Smooth muscle cell of the brain vasculature (primary cell): ENCODE data around the gene USP6.
"Not testable (repeated sequence)": the region's sequence is repeated elsewhere in the genome, so short reads cannot be mapped to it uniquely, and the experiment has no call there.

Experiments used
- DNase-seq: peaks from one replicate; pipeline ENCODE4 v3.0.0-alpha.2; 2012; ENCODE audit warnings: low read depth, low spot score

The USP6 gene

DNA sequence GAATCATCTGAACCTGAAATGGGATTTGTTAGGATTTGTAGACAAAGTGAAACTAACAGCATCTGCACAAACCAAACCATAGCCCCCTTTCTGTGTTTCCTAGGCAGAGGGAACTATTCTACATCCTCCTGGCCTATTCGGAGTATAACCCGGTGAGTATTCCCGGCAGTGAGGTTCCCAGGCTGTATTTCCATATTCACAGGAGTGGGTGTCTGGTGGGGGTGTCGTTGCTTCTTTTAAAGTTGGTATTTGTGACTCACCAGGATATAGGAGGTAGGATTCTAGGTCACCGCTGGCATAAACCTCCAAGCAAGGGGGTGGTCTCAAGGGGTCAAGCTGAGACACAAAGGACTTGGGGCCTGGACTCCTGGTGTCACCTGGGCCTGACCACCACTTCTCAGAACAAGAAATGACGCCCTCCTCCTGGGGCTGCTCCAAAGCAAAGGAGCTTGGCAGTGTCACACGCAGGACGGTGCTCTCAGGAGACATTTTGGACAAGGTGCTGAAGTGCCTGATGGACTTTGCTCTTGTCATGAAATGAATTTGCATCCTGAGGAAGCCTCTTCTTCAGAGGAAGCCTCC is 19.4 kb downstream of the USP6 start:
- not testable (repeated sequence) for DNase-seq

DNA sequence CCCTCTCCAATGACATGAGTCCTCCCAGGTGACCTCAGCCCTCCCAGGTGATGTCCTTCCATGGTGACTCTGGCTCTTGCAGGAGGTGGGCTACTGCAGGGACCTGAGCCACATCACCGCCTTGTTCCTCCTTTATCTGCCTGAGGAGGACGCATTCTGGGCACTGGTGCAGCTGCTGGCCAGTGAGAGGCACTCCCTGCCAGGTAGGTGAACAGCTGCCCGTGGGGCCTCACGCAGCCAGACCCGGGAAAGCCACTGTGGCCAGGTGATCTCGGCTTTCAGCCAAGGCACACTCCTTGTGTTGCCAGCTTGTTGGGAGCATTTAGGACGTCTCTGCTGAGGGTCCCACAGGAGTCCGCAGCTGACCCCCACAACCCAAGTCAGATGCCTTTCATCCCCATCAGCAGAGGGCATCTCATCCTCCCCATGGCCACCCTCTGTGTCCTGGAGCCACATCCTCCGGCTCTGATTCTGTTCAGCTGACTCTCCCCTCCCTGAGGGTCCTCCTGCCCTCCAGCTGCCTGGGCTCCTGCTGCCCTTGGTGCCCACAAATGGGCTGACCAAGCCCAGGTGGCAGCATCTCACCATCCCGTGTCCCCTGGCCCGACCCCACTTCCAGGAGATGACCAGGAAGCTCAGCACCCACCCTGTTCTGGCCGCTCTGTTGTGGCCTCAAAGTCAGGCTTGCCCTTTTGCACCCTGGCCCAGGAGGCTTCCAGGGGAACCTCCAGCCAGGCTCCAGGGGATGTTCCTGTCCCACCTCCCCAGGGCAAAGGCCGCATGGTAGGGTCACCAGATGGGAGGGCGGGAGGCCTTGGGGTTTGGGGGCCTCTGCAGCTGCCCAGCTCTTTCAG is 20.1 kb downstream of the USP6 start:
- no peak for DNase-seq

DNA sequence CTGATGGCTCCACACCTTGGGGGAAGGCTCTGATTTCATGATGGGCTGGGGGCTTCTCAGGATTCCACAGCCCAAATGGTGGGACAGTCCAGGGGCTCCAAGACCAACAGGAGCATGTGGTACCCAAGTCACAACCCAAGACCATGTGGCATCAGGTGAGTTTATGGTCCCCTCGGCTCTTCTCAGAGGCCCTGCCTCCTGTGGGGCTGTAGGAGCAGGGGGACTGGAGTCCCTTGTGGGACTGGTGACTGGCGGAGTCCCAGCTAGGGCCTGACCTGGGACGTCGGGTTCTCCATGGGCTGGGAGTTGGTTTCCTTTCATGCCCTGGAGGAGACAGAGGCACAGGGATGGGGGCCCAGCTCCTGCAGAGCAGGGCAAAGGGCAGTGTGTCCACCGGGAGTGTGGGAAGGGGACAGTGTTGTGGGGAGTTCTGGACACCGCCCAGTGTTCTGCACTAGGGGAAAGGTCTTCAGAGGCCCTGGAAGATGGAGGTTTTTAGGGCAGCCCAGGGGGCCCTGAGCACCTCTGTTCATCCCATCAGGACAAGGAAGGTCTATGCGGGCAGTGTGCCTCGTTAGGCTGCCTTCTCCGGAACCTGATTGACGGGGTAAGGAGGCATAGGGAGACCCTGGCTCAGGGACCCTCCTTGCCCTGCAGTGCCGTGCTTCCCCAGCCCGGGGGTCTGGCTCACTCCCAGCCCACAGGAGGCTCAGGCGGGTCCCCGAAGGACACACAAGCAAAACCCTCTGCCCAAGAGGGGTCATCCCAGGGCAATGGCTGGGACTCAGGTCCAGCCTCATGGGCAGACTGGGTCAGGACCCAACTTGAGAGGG is 21.0 kb downstream of the USP6 start:
- not testable (repeated sequence) for DNase-seq

DNA sequence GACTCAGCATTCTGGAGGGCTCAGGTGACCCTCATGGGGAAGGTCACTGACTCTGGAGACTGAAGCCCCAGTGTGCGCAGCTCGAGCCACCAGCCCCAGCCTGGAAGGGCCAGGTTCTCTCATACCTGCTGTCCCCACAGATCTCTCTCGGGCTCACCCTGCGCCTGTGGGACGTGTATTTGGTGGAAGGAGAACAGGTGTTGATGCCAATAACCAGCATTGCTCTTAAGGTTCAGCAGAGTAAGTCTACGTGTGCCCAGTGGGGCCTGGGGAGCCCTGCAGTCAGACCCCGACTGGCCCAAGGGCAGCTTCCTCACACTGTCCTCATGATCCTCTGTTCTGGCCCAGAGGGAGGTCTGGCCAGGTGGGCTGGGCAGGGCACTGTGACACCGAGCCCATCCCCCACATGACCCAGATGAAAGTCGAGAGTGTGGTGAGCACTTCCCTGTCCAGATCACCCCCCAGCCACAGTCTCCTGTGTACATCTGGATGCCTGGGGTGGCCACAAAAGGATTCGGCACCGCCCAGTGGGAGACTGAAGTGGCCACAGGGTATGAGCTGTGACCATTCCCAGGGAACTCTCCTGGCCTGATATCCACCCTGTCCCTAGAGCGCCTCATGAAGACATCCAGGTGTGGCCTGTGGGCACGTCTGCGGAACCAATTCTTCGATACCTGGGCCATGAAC is 21.8 kb downstream of the USP6 start:
- DNase-seq, result not testable (repeated sequence)

DNA sequence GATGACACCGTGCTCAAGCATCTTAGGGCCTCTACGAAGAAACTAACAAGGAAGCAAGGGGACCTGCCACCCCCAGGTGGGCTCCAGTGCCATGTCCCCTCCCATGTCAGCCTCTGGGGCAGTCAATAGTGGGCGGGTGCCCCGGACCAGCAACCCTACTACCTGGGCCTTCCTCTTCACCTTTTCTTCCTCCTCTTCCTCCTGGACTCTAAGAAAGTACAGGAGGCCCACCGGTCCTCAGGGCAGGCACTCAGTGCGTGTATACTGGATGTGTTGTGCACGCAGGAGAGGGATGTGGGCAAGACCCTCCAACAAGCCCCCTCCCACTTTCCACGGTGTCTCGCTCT is 22.3 kb downstream of the USP6 start:
- DNase-seq, result not testable (repeated sequence)

DNA sequence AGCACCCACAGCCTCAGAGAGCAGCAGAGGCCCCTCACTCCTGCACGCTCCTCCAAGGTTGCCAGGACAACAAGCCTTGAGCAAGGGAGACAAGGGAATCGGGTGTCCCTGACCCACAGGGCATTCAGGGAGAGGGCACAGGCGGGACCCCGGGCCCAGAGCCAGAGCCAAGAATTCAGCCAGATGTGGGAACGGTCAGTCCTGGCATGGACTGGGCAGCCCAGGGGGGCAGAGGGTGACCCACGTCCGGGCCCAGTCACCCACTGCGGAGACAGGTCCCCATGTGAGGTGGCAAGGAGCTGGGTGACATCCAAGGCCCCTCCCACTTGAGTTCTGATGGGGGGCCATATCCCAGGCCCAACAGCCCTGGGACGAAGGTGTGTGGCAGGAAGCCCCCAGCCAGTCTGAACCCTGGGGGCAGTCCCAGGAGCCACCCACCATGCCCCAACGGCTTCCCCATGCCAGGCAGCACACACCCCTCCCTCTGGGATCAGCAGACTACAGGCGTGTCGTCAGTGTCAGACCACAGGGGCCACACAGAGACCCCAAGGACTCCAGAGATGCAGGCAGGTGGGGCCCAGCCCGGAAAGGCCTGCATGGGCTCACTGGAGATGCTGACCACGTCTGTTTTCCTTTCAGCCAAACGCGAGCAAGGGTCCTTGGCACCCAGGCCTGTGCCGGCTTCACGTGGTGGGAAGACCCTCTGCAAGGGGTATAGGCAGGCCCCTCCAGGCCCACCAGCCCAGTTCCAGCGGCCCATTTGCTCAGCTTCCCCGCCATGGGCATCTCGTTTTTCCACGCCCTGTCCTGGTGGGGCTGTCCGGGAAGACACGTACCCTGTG is 23.0 kb downstream of the USP6 start:
- no peak for DNase-seq

DNA sequence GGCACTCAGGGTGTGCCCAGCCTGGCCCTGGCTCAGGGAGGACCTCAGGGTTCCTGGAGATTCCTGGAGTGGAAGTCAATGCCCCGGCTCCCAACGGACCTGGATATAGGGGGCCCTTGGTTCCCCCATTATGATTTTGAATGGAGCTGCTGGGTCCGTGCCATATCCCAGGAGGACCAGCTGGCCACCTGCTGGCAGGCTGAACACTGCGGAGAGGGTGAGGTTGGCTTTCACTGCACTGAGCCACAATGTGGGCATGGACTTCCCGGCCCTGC is 23.6 kb downstream of the USP6 start:
- no peak for DNase-seq

DNA sequence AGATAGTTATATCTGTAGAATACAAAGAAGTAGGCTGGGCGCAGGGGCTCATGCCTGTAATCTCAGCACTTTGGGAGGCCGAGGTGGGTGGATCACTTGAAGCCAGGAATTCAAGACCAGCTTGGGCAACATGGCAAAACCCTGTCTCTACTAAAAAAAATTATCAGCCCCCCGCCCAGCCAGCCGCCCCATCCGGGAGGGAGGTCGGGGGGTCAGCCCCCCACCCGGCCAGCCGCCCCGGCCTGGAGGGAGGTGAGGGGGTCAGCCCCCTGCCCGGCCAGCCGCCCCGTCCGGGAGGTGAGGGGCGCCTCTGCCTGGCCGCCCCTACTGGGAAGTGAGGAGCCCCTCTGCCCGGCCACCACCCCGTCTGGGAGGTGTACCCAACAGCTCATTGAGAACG is 27.0 kb downstream of the USP6 start:
- DNase-seq, result not testable (repeated sequence)

DNA sequence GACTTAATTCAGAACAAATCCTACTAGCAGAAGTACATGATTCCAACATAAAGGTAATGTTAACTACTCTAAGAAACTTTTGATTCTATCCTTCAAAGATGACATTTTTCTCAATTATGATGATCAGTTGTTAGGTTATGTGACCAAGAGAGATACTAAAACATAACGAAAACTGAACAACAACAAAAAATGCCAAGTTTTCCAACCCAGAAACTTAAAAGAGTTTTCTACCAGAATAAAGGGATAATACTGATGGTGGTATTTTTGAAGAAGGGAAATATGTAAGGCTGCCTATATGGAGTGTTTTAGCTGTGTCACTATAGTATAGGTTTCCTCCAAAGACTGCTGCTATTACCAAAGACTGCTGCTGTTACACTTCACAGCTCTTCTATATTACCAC is 30.3 kb downstream of the USP6 start:
- DNase-seq, result not testable (repeated sequence)

DNA sequence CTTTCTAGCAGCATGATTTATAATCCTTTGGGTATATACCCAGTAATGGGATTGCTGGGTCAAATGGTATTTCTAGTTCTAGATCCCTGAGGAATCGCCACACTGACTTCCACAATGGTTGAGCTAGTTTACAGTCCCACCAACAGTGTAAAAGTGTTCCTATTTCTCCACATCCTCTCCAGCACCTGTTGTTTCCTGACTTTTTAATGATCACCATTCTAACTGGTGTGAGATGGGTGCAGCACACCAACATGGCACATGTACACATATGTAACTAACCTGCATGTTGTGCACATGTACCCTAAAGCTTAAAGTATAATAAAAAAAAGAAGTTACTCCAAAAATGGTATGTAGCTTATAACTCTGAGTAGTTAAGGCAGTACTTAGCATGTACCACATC is 44.9 kb downstream of the USP6 start:
- not testable (repeated sequence) for DNase-seq

DNA sequence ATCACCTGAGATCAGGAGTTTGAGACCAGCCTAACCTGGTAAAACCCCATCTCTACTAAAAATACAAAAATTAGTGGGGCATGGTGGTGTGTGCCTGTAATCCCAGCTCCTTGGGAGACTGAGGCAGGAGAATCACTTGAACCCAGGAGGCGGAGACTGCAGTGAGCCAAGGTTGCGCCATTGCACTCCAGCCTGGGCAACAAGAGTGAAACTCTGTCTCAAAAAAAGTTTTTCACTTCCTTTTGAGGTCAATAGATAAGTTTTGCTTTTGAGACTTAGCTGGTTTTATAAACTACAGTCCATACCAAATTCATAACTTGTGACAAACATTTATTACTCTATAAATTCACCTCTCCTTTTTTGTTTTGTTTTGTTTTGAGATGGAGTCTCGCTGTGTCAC is 46.0 kb downstream of the USP6 start:
- DNase-seq, result not testable (repeated sequence)

DNA sequence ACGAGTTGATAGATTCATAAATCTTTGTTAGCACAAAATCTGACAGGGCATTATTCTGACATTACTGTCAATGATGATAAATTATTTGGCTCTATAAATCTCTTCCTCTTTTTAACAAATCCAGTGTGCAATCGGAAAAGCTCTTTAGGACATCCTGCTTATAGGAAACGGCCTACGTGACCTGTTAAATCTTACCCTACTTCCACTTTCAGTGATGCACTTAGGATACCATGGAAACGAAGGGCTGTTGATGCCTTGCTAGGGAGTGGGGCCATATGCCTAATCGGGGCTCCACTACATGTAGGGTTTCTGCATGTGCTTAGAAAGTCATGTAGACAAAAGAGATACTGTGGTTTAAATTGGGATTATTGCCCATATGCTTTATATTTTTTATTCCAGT is 48.6 kb downstream of the USP6 start:
- no peak for DNase-seq

DNA sequence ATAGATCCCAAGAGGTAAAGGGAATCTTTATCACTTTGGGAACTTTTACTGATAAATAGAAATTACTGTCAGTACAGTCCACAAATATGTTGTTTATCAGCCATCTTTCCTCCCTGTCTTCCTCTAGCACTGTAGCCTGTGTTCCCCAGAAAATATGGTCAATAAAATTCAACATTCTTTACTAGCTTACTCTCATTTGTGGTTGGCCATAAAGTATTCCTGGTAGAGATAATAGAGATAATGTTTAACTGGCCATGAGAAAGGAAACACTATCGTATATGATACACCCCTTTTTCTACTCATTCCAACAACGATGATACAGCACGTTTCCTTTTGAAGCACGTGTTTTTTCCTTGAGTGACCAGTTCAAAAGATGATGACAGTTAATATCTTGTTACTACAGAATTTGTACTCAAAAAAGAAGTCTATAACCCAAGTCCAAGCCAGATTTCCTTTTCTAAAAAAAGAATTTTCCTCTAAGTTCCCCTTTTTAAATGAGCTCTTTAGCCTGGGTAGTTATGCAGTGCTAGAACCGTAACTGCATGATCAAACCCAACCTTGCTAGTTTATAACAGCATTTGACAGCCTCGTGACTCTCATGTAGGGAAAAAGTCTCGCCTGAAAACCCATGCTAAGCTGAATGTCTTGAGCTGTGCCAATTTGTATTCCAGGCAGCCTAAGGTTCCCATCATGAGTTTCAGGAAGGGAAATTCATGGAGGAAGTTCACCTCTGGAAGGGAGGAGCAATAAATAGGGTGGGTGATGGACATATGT is 50.1 kb downstream of the USP6 start:
- not testable (repeated sequence) for DNase-seq

DNA sequence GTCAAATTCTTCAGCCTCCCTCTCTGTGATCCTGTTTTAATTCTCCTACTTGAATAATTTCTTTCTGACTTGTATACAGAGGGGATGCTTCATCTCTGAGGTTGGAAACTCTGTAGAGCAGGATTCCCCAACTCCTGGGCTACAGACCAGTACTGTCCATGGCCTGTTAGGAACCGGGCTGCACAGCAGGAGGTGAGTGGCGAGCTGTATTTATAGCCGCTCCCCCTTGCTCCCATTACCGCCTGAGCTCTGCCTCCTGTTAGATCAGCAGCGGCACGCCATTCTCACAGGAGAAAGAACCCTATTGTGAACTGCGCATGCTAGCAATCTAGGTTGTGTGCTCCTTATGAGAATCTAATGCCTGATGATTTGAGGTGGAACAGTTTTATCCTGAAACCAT is 59.2 kb downstream of the USP6 start:
- DNase-seq, result not testable (repeated sequence)

DNA sequence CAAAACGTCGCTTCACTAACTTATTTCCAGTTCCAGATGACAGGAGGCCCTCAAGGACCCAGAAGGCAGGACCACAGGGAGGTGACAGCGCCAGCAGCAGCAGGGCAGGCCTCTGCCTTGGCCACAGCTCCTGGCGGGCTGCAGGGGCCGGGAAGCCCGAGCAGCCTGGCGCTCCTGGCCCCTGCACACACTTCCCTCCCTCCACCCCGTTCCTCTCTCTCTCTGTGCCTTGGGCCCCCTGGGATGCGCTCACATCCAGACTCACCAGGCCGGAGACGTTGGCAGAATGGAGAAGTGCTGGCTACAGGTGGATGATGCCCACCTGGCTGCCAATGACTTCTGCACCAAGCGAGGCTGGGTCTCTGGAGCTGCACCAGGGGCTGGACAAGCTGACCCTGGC is 63.2 kb downstream of the USP6 start:
- no peak for DNase-seq

DNA sequence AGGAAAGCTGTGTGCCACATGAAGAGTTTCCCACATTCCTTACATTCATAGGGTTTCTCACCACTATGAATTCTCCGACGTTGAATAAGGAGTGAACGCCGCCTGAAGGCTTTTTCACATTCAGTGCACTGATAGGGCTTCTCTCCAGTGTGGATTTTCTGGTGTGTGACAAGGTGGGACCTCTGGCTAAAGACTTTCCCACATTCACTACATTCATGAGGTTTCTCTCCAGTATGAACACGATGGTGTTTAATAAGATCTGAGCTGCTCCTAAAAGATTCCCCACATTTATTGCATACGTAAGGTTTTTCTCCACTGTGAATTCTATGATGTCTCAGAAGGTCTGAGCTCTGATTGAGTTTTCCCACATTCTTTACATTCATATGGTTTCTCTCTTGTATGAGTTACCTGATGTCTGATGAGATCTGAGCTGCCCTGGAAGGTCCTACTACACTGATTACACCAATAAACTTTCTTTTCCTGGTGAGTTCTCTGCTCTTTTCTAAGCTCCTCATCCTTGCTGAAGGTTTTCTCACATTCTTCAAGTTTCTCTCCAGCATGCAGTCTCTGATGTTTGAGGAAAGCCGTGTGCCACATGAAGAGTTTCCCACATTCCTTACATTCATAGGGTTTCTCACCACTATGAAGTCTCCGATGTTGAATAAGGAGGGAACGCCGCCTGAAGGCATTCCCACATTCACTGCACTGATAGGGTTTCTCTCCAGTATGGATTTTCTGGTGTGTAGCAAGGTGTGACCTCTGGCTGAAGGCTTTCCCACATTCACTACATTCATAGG is 65.9 kb downstream of the USP6 start:
- no peak for DNase-seq

DNA sequence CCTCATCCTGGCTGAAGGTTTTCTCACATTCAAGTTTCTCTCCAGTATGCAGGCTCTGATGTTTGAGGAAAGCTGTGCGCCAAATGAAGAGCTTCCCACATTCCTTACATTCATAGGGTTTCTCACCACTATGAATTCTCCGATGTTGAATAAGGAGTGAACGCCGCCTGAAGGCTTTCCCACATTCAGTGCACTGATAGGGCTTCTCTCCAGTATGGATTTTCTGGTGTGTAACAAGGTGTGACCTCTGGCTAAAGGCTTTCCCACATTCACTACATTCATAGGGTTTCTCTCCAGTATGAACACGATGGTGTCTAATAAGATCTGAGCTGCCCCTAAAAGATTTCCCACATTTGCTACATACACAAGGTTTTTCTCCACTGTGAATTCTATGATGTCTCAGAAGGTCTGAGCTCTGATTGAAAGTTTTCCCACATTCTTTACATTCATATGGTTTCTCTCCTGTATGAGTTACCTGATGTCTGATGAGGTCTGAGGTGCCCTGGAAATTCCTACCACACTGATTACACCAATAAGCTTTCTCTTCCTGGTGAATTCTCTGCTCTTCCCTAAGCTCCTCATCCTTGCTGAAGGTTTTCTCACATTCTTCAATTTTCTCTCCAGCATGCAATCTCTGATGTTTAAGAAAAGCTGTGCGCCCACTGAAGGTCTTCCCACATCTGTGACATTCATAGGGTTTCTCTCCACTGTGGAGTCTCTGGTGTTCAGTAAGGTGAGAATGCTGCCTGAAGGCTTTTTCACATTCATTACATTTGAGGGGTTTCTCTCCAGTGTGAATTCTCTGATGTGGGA is 67.0 kb downstream of the USP6 start:
- DNase-seq, result no peak

DNA sequence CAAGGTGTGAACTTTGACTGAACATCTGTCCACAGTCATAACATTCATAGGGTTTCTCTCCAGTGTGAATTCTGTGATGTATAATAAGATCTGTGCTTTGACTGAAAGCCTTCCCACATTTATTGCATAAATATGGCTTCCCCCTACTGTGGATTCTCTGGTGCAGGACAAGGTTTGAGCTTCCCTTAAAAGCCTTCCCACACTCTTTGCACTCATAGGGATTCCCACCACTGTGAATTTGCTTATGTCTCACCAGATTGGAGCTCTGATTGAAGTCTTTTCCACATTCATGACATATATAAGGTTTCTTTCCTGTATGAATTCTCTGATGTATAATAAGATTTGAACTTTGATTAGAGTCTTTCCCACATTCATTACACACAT is 67.6 kb downstream of the USP6 start:
- DNase-seq, result no peak

DNA sequence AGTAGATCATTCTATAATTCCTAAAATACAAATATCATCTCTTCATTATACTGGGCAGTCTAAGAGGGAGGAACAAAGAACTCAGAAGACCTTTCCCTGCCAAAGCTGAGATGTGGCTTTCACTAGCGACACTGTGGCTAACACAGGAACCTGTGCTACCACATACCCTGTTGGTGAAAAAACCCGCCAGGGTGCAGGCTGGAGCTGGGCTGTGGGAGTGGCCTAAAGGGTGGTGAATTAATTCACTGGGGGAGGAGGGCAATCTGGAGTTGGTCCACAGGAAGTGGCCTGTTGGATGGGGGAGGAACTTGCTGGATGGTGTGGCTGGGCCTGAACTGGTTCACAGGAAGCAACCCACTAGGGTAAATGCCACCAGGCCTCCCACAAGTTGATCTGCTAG is 68.5 kb downstream of the USP6 start:
- no peak for DNase-seq
